ENCODE measurements around the gene SDK1. TPM values are rescaled to one million over a fixed set of nuclear protein-coding genes. Genes with fewer than 3 reads are reported as not detected.

Gene SDK1
- total RNA-seq, 4 donors from 2014 or later: 2.0 to 9.3 (median 3.8) TPM

DNA sequence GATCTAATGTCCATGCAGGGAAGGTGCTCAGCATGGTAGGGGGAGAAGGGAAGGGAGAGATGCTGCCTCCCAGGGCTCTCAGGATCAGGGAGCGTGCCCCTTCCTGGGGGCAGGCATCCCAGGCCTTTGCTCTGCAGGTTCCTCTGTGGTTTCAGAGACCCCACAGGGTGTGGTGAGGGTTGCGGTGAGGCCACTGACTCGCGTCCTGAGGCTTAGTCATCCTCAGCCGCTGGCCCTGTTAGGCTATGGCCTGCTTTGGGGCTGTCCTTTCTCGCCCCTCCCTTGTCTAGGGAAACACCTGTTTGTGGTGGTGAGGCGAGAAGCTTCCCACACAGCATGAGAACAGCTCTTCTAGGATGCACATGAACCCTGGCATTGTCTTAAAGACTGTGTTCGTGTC lies 822.8 kb downstream of the SDK1 start:
- H3K27ac ChIP-seq: no peak overlapping the region
- peaks cover 0 to 15% (median 9%) of the 10 kb centered on the region in 3 donors for H3K9me3 ChIP-seq
- no peak for DNase-seq
- H3K36me3 ChIP-seq: peaks cover 0 to 6% (median 0%) of the 10 kb centered on the region in 3 donors
- no peak overlapping the region for H3K4me3 ChIP-seq
- TF ChIP-seq POLR2A (IDR thresholded peaks at IDR 0.05): no peak
- intact Hi-C loops (cut with DNase I): no loop called here
- 67 to 75% methylated on average over 3 to 6 of the region's 8 CpGs for WGBS, 2 donors
- peaks cover 0 to 67% (median 0%) of the 10 kb centered on the region in 4 donors for H3K27me3 ChIP-seq
- no peaks in the 10 kb centered on the region for H3K4me1 ChIP-seq

DNA sequence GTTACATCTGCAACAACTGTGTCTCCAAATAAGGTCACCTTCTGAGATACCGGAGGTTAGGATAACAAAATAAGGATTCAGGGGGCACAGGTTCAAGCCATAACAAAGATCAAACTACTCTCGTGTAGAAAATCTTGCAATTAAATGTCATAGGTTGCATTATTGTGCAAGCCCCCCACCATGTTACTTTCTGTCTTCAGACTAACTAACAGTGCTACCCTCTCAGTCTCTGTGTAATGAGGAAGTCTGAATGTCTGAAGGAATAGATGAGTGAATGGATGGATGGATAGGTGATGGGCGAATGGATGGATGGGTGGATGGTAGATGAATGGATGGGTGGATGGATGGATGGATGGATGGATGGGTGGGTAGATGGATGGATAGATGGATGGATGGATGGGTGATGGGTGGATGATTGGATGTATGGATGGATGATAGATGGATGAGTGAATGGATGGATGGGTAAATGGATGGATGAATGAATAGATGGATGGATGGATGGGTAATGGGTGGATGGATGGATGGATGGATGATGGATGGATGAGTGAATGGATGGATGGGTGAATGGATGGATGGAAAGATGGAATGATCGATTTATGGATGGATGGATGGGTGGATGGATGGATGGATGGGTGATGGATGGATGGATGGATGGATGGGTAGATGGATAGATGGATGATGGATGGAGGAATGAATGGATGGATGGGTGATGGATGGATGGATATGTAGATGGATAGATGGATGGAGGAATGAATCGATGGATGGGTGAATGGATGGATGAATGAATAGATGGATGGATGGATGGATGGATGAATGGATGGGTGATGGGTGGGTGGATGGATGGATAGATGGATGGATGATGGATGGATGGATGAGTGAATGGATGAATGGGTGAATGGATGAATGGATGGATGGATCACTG lies 823.8 kb downstream of the SDK1 start:
- WGBS, 2 donors: 88 to 90% methylated on average over 5 of the region's 5 CpGs
- Histone ChIP-seq H3K4me3 (no peak overlapping the region), H3K9me3 (peaks cover 0 to 9% (median 7%) of the 10 kb centered on the region in 3 donors), H3K27ac (no peak overlapping the region), H3K4me1 (no peaks in the 10 kb centered on the region), H3K36me3 (peaks cover 0 to 6% (median 0%) of the 10 kb centered on the region in 3 donors), H3K27me3 (peaks cover 0 to 74% (median 0%) of the 10 kb centered on the region in 4 donors)
- DNase-seq: no peak
- TF ChIP-seq POLR2A (IDR thresholded peaks at IDR 0.05): no peak
- TF ChIP-seq, protein P1, sequence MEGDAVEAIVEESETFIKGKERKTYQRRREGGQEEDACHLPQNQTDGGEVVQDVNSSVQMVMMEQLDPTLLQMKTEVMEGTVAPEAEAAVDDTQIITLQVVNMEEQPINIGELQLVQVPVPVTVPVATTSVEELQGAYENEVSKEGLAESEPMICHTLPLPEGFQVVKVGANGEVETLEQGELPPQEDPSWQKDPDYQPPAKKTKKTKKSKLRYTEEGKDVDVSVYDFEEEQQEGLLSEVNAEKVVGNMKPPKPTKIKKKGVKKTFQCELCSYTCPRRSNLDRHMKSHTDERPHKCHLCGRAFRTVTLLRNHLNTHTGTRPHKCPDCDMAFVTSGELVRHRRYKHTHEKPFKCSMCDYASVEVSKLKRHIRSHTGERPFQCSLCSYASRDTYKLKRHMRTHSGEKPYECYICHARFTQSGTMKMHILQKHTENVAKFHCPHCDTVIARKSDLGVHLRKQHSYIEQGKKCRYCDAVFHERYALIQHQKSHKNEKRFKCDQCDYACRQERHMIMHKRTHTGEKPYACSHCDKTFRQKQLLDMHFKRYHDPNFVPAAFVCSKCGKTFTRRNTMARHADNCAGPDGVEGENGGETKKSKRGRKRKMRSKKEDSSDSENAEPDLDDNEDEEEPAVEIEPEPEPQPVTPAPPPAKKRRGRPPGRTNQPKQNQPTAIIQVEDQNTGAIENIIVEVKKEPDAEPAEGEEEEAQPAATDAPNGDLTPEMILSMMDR (IDR thresholded peaks at IDR 0.05): no peak
- intact Hi-C loops (cut with DNase I): no loop called here

DNA sequence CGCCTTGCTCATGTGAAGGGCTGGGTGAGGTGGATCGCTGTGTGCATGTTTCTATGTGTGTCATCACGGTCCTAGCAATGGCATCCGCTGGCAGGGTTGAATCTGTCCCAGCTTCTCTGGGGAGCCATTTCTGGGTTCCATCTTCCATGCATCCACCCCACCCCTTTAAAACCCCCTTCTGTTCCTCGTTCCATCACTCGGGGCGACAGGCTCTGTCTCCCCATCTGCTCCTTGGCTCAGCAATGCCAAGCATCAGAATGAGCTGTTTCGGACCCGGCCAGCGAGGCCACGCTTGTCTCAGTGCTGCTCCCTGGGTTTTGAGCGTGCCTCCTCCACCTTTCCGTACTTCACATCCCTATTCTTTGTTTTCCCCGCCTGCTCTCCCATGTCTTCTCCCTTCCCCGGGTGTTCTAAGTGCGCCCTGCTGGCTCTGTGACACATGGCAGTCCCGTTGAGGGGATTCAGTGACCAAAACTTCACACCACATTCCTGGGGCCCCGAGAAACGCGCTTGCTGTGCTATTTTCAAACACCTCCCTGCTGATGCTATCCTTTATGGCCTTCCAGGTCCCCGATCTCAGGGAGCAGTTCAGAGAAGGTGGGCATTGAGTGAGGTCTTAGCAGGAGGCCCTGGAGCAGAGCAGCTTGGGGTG lies 827.0 kb downstream of the SDK1 start:
- Histone ChIP-seq H3K27ac (no peak overlapping the region), H3K4me1 (no peaks in the 10 kb centered on the region), H3K36me3 (peaks cover 0 to 6% (median 0%) of the 10 kb centered on the region in 3 donors), H3K27me3 (peaks cover 0 to 66% (median 0%) of the 10 kb centered on the region in 4 donors), H3K4me3 (no peak overlapping the region), H3K9me3 (no peaks in the 10 kb centered on the region)
- TF ChIP-seq POLR2A (IDR thresholded peaks at IDR 0.05): no peak
- TF ChIP-seq, protein P1 (IDR thresholded peaks at IDR 0.05): no peak
- intact Hi-C loops (cut with DNase I): no loop called here
- WGBS, 2 donors: 86 to 95% methylated on average over 13 to 19 of the region's 21 CpGs
- no peak for DNase-seq

DNA sequence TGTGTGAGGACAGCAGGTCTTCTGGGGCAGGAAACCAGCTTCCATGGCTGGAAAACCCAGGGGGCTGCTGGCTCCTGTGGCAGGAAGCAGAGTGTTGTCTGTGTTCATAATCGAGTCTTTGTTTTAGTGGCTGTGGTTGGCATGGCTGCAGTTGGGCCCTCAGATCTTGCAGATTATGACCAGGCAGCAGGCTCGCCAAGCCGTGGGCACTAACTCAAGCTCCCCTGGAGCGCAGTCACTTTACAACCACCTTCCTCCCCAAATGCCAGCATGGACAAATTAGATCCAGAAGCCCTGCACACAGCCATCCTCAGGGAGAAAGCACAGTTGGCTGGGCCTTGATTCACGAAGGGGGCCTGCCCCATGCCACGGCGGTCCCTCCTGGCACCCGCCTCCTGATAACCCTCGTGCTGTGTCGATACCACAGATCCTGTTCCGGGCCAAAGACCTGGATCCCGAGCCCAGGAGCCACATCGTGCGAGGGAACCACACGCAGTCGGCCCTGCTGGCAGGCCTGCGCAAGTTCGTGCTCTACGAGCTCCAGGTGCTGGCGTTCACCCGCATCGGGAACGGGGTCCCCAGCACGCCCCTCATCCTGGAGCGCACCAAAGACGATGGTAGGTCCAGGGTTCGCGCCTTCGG lies 828.5 kb downstream of the SDK1 start:
- TF ChIP-seq, protein P1 (IDR thresholded peaks at IDR 0.05): no peak
- TF ChIP-seq POLR2A (IDR thresholded peaks at IDR 0.05): no peak
- Histone ChIP-seq H3K27me3 (peaks cover 0 to 52% (median 0%) of the 10 kb centered on the region in 4 donors), H3K9me3 (no peaks in the 10 kb centered on the region), H3K4me3 (no peak overlapping the region), H3K4me1 (no peaks in the 10 kb centered on the region), H3K27ac (no peak overlapping the region), H3K36me3 (peaks cover 0 to 6% (median 0%) of the 10 kb centered on the region in 3 donors)
- WGBS, 2 donors: 81 to 93% methylated on average over 15 to 16 of the region's 29 CpGs
- DNase-seq: no peak
- intact Hi-C loops (cut with DNase I): no loop called here

DNA sequence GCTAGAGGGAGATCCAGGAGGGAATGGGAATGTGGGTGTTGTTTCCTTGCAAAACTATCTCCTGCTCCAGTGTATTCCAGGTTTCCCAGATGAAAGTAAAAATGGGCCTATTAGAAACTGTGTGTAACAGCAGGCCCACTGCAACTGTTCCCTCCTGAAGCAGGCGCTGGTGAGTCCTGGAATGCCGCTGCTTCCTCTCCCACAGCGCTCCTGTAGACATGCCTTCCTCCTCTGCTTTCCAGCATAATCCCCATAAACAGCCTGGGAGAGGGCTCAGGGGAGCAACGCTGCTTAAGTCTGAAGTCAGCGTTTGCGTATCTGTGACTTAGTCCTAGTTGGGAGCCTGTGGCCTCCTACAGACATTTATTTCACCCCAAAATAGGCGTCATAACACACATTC lies 830.0 kb downstream of the SDK1 start:
- Histone ChIP-seq H3K4me3 (no peak overlapping the region), H3K27me3 (peaks cover 0 to 43% (median 0%) of the 10 kb centered on the region in 4 donors), H3K9me3 (no peaks in the 10 kb centered on the region), H3K36me3 (peaks cover 0 to 6% (median 0%) of the 10 kb centered on the region in 3 donors), H3K4me1 (no peaks in the 10 kb centered on the region), H3K27ac (no peak overlapping the region)
- intact Hi-C loops (cut with DNase I): no loop called here
- no peak for TF ChIP-seq POLR2A (IDR thresholded peaks at IDR 0.05)
- TF ChIP-seq, protein P1 (IDR thresholded peaks at IDR 0.05): no peak
- no peak for DNase-seq
- 82 to 85% methylated on average over 6 to 7 of the region's 7 CpGs for WGBS, 2 donors
